GM04503 (cell line): ENCODE measurements around the gene SCUBE2.
A peak's percentile ranks its signal among the peaks of the same experiment; 100 is the strongest.
"Not testable (repeated sequence)": the region's sequence is repeated elsewhere in the genome, so short reads cannot be mapped to it uniquely, and the experiment has no call there.

Experiments used
- DNase-seq: peaks from one replicate; pipeline ENCODE4 v3.0.0-alpha.2; 2012; ENCODE audit warnings: low read depth

The SCUBE2 gene

DNA sequence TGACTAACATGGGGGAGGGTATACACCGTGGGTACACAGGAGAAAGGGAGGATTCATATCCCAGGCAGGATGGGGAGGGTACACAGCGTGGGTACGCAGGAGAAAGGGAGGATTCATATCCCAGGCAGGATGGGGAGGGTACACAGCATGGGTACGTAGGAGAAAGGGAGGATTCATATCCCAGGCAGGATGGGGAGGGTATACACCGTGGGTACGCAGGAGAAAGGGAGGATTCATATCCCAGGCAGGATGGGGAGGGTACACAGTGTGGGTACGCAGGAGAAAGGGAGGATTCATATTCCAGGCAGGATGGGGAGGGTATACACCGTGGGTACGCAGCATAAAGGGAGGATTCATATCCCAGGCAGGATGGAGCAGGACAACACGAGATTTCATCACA lies 51.0 kb downstream of the SCUBE2 start:
- DNase-seq = no peak

DNA sequence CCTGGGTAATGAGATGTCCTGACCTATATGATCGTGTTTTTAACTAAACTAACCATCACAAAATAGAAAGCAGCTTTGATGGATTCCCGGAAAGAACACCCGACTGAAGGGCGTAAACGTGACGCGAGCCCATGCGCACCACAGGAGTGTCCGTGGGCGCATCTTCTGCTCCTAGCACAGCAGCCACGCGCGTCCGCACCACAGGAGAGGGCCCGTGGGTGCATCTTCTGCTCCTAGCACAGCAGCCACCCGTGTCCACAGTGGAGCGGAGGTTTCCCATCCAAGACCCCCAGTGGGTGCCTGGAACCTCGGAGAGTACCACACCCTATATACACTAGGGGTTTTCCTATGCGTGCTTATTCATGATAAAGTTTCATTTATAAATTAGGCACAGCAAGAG lies 51.5 kb downstream of the SCUBE2 start:
- no peak for DNase-seq

DNA sequence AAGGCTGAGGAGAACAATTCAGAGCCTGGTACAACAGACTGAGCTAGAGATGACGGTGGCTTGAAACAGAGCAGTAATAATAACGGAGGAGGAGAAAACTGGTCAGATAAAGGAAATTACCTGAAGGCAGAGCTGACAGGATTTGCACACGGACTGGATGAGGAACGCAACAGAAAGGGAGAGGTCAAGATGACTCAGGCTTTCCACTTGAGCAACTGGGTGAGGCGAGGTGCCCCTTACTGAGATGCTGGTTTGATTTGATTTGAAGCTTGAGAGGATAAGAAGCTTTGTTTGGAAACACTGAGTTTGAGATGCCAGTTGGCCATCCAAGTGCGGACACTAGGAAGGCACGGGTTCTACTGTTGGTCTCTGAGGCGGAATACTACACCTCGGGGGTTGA lies 52.2 kb downstream of the SCUBE2 start:
- no peak for DNase-seq

DNA sequence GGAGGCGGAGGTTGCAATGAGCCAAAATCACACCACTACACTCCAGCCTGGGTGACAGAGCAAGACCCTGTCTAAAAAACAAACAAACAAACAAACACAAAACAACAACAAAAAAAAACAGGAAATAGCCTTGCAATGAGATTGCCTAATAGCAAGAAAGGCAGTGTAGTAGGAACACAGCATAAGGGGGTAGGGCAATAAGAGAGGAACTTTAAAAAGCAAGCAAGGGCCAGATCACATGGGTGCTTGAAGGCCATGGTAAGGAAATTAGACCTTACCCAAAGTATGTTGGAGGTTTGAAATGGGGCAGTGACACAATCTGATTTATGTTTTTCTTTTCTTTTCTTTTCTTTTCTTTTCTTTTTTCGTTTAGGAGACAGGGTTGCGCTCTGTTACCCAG lies 52.9 kb downstream of the SCUBE2 start:
- DNase-seq = no peak

DNA sequence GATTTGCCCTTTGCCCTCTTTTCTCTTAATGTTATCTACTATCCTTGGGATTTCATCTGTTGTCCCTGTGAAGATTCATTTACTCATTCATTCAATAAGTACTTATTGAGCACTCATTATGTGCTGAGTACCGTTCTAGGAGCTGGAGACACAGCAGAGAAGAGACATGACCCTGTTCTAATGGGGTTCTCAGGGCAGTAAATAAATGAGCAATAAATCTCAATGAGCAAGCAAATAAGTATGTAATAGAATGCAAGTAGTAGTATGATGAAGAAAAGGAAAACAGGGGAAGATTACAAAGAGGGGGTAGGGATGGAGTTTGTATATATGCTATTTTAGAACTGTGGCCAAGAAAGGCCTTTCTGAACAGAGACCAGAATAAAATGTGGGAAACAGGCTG lies 53.4 kb downstream of the SCUBE2 start:
- DNase-seq = no peak

DNA sequence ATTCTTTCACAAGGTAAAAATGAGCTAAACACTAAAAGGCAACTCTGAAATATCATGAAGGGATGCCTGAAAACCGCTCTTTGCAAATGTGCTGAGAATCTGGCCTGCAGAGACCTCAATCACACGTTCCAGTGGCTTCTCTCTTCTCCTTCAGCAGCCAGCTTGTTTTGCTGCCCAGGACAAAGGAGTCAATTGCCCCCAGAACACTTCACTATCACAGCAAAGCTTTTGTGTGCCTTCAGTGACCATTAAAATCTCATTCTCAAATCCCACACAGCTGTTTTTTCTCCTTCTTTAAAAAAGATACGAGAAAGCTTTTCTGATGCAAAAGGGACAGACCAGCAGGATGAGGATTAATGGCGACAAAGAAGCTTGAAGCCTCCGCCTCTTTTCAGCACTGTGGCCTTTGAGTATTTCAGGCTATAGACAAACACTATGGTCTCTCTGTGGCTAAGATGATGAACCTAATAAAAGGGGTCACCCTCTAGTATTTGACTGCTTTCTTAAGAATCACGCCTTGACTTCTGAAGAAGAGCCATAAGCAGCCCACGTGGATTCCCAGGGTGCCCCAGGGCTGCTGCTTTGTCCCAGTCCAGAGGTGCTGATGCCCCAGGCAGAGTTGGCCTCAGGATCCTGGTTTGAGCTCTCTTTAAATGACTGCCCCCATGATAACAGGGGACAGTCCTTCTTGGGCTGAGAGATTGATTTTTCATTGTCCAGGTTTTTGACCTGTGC lies 54.2 kb downstream of the SCUBE2 start:
- DNase-seq = no peak

DNA sequence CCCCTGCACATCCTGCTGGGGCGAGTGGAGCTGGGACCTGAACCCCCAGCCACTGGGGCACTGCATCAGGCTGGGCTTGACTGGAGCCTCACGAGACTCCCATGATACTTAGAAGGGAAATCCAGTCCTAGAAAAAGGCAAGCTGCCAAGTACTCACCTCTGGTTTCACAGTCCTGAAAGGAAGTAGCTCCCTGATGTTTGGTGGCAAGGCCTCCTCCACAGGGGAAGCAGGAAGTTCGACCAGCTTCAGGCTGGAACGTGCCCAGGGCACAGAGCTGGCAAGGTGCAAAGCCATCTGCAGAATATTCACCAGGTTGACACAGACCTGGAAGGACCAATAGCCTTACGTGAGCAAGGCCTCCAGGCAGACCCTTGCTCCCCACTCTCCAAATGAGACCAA lies 60.8 kb downstream of the SCUBE2 start:
- DNase-seq = no peak

DNA sequence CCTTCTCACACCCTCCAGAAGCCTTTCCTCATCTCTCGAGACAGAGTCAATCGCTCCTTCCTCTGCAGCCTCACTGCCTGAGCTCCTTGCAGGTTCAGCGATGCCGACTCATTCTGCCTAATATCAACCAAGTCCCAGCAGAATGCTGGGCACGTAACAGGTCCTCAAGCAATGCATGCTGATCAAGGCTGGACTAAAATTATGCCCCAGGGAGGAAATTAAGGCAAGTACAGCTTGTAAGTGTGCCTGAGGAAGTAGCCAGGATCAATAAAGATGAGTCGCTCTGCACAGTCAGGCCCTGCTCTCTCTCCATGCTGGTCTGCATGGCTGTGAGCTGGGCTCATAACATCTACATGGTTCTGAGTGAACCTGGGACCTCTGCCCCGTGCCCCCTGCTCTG lies 62.0 kb downstream of the SCUBE2 start:
- DNase-seq = no peak

DNA sequence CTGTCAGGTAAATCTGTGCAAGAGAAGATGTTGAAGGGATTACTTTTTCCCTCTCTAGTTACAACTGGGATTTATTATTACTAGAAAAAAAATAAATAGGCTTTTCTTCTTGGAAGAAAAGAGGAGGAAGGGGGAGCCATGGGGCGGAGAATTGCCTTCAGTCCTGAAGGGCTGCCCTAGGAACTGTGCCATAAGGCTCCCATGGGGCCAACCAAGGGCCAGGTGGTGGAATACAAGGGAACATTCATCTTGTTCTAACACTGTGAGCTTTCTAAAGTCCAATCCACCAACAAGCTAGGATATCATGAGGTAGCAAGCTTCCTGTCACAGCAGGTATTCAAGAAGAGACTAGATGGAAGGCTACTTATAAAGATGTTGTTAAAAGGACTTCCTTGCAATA lies 62.8 kb downstream of the SCUBE2 start:
- DNase-seq = no peak

DNA sequence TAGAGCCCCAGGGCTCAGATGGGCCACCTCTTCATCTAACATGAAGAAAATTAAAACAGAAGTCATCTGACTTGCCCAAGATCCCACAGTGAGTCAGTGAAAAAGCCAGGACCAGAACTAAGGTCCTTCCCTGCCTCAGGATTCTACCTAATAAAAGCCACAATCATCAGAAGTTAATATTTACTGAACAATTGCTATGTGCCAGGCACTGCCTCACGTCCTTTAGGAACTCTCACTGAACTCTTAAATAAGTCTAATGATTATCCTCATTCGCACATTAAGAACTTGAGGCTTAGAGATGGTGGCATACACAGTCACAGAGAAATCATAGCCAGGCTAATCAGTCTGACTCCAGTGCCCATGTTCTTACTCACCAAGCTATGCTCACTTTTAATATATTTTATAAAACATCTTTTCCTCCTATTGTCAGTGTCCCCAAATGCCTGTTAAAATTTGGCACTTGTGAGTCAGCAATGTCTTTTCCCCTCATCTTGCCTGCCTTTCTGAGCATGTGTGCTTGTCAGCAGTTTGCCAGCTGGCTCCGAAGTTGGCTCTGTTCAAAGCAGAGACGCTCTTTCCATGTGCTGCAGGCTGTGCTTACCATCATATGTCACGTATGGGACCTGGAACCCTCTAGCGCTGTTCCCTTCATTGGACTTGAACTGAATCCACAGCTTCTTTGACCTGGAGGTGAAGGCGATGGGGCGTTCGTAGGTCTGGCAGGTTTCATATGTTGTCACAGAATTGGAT lies 66.1 kb downstream of the SCUBE2 start:
- DNase-seq = no peak

DNA sequence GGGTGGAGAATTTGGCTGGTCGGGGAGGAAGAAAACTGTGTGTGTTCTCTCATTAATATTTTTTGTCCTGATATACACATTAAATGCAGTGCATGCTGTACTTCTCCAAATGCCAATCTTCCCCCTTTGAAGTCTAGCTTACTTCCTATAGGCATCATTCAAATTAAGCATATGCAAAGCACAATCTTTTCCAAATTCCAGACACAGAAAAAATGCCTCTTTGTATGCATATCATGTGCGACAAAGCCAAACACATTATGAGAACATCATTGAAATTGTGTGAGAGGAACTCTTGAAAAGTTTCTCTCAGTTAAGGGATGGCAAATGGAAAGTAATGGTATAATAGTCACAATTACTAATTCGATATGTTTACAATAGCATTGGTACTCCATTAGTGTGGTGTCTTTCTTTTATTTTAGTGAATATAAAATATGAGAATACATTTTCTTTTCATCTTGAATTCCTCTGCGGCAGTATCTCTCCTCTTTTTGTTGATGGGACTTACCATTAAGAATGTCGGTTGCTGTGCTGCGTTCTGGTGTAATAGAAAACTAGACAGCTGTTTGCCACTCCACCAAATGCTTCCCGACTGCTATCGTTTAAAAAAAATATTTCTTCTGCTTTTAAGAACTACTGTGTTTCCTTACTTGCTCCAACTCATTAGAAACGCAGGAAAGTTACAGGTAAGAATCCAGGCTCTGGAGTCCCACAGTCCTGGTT lies 68.3 kb downstream of the SCUBE2 start:
- DNase-seq = no peak

DNA sequence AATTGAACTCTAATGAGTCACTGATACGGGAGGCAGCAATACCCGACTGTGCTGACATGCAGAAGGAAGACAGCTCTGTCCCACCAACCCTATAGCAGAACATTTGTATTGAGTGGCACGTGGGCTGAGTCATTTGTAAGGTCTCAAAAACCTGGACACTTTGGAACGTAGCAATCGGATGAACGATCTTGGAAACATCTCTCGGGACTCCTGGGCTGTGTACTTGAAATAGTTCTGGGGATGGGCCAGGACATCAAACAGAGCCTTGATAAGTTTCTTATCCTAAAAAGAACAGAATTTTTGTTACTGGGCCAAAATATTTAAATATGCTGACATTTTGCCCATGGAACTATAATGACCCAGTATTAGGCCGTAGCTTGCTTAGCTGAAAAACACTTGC lies 70.5 kb downstream of the SCUBE2 start:
- no peak for DNase-seq

DNA sequence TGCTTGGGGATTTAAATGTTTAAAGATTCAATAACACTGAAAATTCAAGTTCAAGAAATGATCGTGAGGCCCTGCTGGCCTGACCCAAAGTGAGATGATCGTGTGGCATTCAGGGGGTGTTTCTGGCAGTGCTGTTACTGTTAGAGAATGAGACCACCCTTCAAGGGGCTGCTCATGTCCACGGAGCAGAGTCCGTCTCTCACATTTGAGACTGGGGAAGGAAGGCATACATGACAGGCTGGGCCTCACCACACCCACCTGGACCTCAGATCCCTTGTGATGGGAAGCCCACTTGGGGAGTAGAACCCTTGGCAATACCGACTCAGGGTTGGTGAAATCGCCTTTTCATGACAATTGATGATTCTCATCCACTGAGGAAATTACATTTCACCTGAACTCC lies 71.5 kb downstream of the SCUBE2 start:
- no peak for DNase-seq

DNA sequence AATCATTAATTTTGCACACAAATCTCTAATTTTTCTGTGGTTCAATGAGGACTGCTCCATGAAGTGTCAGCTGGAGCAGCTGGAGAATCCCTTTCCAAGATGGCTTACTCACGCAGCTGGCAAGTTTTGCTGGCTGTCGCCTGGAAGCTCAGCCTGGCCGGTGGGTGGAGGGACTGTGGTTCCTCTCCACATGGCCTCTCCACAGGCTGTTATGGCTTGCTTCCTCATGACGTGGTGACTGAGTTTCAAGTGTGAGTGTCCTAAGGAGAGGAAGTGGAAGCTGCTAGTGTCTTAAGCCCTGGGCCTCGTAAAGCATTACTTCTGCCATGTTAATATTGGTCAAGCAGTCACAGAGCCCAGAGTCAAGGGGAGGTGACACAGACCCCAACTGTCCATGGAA lies 73.6 kb downstream of the SCUBE2 start:
- peak; percentile 60 for DNase-seq

DNA sequence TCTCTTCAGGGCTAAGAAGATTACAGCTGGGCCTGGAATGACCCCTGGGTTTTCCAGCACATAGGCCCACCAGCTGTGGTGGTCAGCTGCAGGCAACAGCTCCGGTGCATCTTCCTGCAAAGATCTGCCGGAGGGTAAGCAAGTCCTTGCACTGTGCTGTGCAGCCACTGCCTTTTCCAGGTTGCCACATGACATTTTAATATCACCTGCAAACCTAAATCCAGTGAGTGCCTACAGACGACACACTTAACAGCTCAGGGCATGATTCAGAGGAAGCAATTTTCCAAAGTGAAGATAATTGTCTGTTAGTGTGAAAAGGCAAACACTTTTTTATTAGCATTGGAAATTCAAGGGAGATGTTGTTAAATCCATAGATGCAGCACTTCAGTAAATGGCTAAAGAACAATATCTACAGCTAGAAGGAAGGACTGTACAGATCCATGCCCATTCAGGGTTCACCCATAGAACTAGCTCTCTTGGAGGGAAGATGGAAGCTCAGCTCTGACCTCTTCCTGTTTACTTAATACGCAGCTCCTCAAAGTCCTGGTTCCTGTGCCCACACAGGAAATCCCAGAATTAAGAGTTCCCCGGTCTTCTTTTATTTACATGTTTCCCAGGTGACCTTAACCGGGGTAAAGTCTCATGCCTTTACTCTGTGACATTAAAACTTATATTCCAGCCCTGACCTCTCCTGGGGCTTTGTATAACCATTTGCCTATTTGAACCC lies 74.3 kb downstream of the SCUBE2 start:
- DNase-seq = no peak

DNA sequence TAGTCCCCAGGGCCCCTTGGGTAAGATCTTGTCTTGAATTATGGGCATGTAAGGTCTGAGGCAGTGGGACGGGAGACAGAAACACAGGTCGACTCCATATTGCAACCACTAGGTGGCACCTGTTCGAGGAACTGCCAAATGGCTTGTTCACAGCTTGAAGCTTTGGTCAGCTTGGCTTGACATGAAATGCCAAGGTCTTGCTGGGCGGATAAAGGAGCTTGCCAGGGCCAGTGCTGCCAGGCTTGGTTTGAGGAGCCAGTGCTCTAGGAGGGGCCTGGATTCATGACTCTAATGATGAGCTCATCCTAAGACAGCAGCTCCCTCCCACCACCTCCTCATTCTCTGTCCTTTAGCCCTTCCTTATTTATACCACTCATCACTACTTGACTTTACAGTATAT lies 75.7 kb downstream of the SCUBE2 start:
- no peak for DNase-seq

DNA sequence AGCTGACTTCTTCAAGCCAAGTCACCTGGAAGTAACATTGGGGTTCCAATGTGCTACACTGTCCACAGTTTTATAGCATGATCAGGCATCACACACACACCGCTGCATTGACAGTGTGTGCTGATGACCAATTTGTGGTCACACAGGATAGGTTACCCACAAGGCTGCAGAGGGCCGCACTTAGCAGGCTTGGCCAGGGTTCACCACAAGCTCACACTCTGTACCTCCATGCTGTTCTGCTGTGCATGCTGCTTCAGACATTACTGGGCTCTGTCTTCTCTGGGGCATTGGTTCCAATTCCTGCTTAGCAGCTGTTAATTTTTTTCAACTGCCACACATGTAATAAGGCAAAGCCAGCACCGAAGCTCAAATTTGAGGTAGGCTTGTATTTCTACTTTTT lies 76.6 kb downstream of the SCUBE2 start:
- no peak for DNase-seq

DNA sequence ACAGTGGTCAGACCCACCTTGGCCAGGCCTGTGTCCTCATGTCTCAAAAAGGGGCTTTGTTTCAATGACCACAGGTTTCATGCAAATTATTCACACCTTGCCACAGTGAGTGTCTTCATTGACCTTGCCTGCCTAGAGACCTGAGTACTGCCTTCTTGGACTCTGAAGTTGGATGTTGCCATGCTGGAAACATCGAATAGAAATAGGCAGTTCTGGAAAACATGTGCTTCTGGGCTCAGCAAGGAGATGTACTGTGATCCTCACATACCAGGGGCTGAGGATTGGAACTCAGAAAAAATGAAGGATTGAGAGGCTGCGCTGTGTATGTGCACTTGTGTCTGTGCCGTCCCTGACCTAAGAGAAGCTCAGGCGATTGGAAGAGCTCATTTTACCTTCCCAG lies 78.0 kb downstream of the SCUBE2 start:
- DNase-seq = no peak

DNA sequence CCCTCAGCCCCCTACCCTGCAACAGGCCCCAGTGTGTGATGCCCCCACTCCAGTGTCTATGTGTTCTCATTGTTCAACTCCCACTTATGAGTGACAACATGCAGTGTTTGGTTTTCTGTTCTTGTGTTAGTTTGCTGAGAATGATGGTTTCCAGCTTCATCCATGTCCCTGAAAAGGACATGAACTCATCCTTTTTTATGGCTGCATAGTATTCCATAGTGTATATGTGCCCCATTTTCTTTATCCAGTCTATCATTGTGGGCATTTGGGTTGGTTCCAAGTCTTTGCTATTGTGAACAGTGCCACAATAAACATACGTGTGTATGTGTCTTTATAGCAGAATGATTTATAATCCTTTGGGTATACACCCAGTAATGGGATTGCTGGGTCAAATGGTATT lies 81.9 kb downstream of the SCUBE2 start:
- not testable (repeated sequence) for DNase-seq

DNA sequence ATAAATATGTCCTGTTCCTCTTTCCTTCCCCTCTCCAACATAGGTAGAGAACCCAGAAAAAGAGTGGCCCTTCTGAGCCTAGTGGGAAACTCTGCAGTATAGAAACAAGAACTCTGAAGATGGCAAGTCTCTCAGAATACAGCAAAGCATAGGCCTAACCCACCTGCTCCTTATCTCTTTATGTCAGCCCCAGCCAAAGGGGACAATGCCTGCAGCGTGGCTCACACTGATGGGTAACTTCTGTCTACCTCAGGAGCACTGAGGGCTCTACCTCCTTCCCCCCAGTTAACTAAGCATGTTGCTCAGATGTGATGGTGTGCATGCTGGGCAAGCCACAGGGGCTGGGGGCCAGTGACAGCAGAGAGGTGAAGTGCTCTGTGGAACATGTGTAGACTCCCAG lies 82.7 kb downstream of the SCUBE2 start:
- no peak for DNase-seq

DNA sequence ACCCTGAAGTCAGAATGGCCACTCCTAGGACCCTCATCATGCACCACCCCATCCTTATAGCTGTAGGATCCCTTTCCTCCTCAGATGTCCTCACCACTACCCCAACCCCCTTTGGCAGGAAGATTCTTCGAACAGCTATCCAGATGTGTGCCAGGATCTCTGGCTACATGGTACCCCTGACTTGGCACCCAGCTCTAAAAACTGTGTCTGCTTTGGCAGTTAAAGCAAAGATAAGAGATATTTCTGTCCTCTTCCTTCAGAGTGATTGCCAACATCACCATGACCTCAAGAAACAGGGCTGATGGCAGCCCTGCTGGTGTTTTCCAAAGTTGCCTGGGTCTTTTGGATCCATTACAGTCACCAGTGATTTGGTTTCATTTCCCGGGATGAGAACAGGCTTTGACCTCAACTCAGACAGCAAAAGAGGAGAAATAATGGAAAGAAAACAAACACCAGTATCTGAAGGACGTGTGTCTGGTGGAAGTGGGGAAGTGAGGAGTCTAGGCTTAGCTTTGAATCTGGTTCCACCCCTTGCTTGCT lies 83.3 kb downstream of the SCUBE2 start:
- no peak for DNase-seq

DNA sequence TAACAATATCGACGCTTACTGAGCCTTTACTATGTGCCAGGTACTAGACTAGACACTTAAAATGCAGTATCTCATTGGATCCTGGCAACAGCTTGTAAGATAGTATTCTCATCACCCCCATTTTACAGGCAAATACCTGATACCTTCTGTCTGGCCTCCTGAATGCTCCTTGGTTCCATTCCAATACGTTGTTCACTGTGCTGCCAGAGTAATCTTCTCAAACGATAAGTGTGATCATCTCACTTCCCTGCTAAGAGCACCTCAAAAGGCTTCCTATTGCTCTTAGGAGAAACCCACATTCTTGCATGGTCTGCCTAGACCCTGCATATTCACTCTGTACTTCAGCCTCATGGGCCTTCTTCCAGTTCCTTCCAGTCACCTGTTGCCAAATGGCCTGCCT lies 86.3 kb downstream of the SCUBE2 start:
- DNase-seq = no peak
